Measurements from ENCODE around the gene ATP8A1. TPM values are rescaled to one million over a fixed set of nuclear protein-coding genes. Genes with fewer than 3 reads are reported as not detected.

Gene ATP8A1
- total RNA-seq, 1 donor from 2014 or later = 39.7 TPM

DNA sequence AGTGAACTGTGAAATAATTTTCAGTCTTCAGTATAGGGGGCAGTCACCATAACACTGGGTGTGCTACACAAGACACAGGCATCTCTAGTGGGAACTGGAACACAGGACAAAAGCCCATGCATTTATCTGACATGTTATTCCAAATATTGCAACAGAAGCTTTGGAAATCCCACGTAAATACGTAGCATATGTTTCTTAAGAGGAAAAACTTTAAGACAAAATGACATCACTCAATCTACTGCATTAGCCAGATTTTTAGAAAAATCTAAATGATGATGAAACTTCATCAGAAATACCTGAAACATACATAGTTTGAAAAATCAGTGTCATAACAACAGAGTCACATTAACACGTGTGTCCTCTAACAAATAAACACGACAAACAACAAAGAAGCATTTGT, 245.1 kb downstream of the ATP8A1 start:
- Histone ChIP-seq H3K27me3 (ENCODE audit: control insufficient read depth in 3 of 3, insufficient read depth in 3 of 3, low read length in 3 of 3) (no peaks in the 10 kb centered on the region), H3K9me3 (ENCODE audit: control insufficient read depth in 3 of 3, low read length in 3 of 3) (no peaks in the 10 kb centered on the region), H3K4me3 (ENCODE audit: low read length in 3 of 3) (no peak overlapping the region), H3K4me1 (ENCODE audit: control insufficient read depth in 3 of 3, insufficient read depth in 3 of 3, low read length in 3 of 3) (no peaks in the 10 kb centered on the region), H3K36me3 (ENCODE audit: control insufficient read depth in 3 of 3, insufficient read depth in 3 of 3, low read length in 3 of 3) (peaks cover 0 to 8% (median 6%) of the 10 kb centered on the region in 3 donors), H3K27ac (ENCODE audit: low read depth, low read length) (no peak overlapping the region), H3K9ac (ENCODE audit: low read depth in 1 of 3, low read length in 3 of 3) (no peak overlapping the region)

DNA sequence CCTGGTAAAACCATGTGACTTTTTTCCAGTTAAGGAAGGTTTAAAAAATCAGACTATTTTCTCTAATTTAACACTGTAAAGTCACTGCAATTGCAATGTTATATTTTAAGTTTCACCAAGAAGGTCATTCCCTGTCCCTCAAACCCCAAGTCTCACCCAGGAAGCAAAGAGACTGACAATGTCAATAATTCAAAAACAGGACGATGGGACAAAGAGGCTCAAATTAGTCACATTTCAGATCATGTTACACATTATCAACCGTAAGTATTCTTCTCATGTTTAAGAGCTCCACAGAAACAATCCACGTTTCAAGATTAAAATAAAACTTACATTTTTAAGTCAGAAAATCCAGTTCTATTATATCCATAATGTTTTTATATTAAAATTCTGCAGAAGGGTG, 246.5 kb downstream of the ATP8A1 start:
- H3K27ac ChIP-seq (ENCODE audit: low read depth, low read length) = no peak overlapping the region
- H3K4me1 ChIP-seq (ENCODE audit: control insufficient read depth in 3 of 3, insufficient read depth in 3 of 3, low read length in 3 of 3) = no peaks in the 10 kb centered on the region
- peaks cover 0 to 8% (median 6%) of the 10 kb centered on the region in 3 donors for H3K36me3 ChIP-seq (ENCODE audit: control insufficient read depth in 3 of 3, insufficient read depth in 3 of 3, low read length in 3 of 3)
- no peaks in the 10 kb centered on the region for H3K27me3 ChIP-seq (ENCODE audit: control insufficient read depth in 3 of 3, insufficient read depth in 3 of 3, low read length in 3 of 3)
- H3K9me3 ChIP-seq (ENCODE audit: control insufficient read depth in 3 of 3, low read length in 3 of 3) = no peaks in the 10 kb centered on the region
- H3K4me3 ChIP-seq (ENCODE audit: low read length in 3 of 3) = no peak overlapping the region
- no peak overlapping the region for H3K9ac ChIP-seq (ENCODE audit: low read depth in 1 of 3, low read length in 3 of 3)

DNA sequence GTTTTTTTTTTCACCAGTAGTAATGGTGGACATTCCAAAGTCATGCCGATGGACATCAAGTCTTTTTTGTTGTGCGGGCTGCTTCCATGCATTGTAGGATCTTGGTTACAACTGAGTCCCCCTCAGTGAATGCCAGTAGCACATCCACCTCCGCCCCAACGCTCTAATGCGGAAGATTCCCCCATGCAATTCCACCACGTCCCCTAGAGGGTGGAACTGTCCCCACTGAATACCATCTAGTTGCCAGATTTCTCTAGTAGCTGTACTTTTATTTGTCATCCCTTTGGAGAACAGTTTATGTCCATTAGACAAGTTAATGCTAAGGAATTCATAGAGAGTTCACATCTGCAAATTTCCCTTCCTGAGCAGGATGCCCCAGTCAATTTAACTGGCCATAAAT, 252.9 kb downstream of the ATP8A1 start:
- Histone ChIP-seq H3K36me3 (ENCODE audit: control insufficient read depth in 3 of 3, insufficient read depth in 3 of 3, low read length in 3 of 3) (no peaks in the 10 kb centered on the region), H3K27ac (ENCODE audit: low read depth, low read length) (no peak overlapping the region), H3K4me3 (ENCODE audit: low read length in 3 of 3) (no peak overlapping the region), H3K27me3 (ENCODE audit: control insufficient read depth in 3 of 3, insufficient read depth in 3 of 3, low read length in 3 of 3) (peaks cover 16 to 22% (median 22%) of the 10 kb centered on the region in 3 donors), H3K9ac (ENCODE audit: low read depth in 1 of 3, low read length in 3 of 3) (no peak overlapping the region), H3K4me1 (ENCODE audit: control insufficient read depth in 3 of 3, insufficient read depth in 3 of 3, low read length in 3 of 3) (peaks cover 0 to 5% (median 0%) of the 10 kb centered on the region in 3 donors), H3K9me3 (ENCODE audit: control insufficient read depth in 3 of 3, low read length in 3 of 3) (no peaks in the 10 kb centered on the region)

DNA sequence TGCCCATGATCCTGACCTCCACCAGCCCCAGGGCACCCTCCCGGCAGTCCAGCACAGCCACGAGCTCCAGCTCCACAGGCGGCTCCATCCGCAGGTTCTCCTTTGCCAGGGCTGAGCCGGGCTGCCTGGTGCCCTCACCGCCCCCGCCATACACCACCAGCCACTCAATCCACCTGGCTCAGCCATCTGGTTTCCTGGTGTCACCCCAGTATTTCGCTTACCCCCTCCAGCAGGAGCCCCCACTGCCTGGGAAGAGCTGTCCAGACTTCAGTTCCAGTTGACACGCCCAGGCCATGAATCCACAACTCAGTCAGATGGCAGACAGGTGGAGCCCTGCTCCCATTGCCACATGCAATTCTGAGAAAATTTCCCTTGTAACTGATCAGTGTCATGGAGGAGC, 255.7 kb downstream of the ATP8A1 start:
- no peak overlapping the region for H3K27ac ChIP-seq (ENCODE audit: low read depth, low read length)

DNA sequence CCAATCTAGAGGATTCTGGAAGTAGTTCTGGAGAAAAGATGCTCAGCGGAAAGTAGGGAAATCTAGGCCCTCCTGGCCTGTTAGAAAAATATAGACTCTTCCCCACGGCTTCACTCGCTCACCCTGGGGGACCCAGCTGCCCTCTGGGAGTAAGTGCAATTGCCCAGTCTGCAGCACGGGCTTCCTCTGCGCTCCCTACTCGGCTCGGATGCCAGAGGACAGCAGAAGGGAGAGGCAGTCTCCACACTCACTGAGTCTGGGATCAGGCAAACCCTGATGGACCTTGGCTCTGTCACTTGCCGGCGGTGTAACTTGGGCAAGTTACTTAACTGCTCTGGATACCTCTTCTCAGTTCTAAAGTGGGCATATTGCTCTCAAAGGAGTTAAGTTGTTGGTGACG, 257.5 kb downstream of the ATP8A1 start:
- Histone ChIP-seq H3K27ac (ENCODE audit: low read depth, low read length) (no peak overlapping the region), H3K36me3 (ENCODE audit: control insufficient read depth in 3 of 3, insufficient read depth in 3 of 3, low read length in 3 of 3) (no peaks in the 10 kb centered on the region), H3K4me3 (ENCODE audit: low read length in 3 of 3) (peak overlapping the region in 2 of 3 donors; percentile 68 to 70), H3K4me1 (ENCODE audit: control insufficient read depth in 3 of 3, insufficient read depth in 3 of 3, low read length in 3 of 3) (peaks cover 14 to 23% (median 21%) of the 10 kb centered on the region in 3 donors), H3K9ac (ENCODE audit: low read depth in 1 of 3, low read length in 3 of 3) (no peak overlapping the region), H3K9me3 (ENCODE audit: control insufficient read depth in 3 of 3, low read length in 3 of 3) (no peaks in the 10 kb centered on the region), H3K27me3 (ENCODE audit: control insufficient read depth in 3 of 3, insufficient read depth in 3 of 3, low read length in 3 of 3) (peaks cover 44 to 48% (median 47%) of the 10 kb centered on the region in 3 donors)

More for the DNA sequence above, 255.7 kb downstream of the ATP8A1 start:
- H3K4me1 ChIP-seq (ENCODE audit: control insufficient read depth in 3 of 3, insufficient read depth in 3 of 3, low read length in 3 of 3) = peaks cover 14 to 23% (median 21%) of the 10 kb centered on the region in 3 donors
- H3K9ac ChIP-seq (ENCODE audit: low read depth in 1 of 3, low read length in 3 of 3) = no peak overlapping the region
- no peaks in the 10 kb centered on the region for H3K9me3 ChIP-seq (ENCODE audit: control insufficient read depth in 3 of 3, low read length in 3 of 3)
- H3K27me3 ChIP-seq (ENCODE audit: control insufficient read depth in 3 of 3, insufficient read depth in 3 of 3, low read length in 3 of 3) = peaks cover 42 to 48% (median 46%) of the 10 kb centered on the region in 3 donors
- H3K36me3 ChIP-seq (ENCODE audit: control insufficient read depth in 3 of 3, insufficient read depth in 3 of 3, low read length in 3 of 3) = no peaks in the 10 kb centered on the region
- H3K4me3 ChIP-seq (ENCODE audit: low read length in 3 of 3) = no peak overlapping the region

DNA sequence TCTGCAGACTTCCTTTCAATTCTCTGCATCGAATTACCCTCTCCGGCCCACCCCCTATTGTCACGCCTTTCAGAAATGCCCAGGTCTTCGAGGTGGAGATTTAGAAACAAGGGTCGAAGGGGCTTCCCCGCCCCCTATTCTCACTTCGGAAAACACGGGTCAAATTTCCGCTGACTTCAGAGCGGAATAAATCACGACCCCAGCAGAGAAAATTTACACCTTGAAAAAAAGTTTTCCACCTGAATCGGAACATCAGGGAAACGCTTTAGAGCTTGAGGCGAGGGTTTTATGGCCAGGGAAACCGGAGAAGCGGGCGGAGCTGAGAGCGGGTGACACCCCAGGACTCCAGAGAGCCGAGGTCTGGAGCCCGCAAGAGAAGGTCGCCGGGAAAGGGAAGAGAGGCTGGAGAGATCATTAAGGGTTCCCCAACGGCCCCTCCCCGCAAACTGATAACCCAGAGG, 258.0 kb downstream of the ATP8A1 start:
- H3K27me3 ChIP-seq (ENCODE audit: control insufficient read depth in 3 of 3, insufficient read depth in 3 of 3, low read length in 3 of 3) = peaks cover 42 to 48% (median 44%) of the 10 kb centered on the region in 3 donors
- H3K4me1 ChIP-seq (ENCODE audit: control insufficient read depth in 3 of 3, insufficient read depth in 3 of 3, low read length in 3 of 3) = peaks cover 14 to 23% (median 21%) of the 10 kb centered on the region in 3 donors
- H3K27ac ChIP-seq (ENCODE audit: low read depth, low read length) = no peak overlapping the region
- peak overlapping the region; percentile 43 to 70 (median 68) for H3K4me3 ChIP-seq (ENCODE audit: low read length in 3 of 3)
- H3K36me3 ChIP-seq (ENCODE audit: control insufficient read depth in 3 of 3, insufficient read depth in 3 of 3, low read length in 3 of 3) = no peaks in the 10 kb centered on the region
- peak overlapping the region in 1 of 3 donors; percentile 25 for H3K9ac ChIP-seq (ENCODE audit: low read depth in 1 of 3, low read length in 3 of 3)
- no peaks in the 10 kb centered on the region for H3K9me3 ChIP-seq (ENCODE audit: control insufficient read depth in 3 of 3, low read length in 3 of 3)

DNA sequence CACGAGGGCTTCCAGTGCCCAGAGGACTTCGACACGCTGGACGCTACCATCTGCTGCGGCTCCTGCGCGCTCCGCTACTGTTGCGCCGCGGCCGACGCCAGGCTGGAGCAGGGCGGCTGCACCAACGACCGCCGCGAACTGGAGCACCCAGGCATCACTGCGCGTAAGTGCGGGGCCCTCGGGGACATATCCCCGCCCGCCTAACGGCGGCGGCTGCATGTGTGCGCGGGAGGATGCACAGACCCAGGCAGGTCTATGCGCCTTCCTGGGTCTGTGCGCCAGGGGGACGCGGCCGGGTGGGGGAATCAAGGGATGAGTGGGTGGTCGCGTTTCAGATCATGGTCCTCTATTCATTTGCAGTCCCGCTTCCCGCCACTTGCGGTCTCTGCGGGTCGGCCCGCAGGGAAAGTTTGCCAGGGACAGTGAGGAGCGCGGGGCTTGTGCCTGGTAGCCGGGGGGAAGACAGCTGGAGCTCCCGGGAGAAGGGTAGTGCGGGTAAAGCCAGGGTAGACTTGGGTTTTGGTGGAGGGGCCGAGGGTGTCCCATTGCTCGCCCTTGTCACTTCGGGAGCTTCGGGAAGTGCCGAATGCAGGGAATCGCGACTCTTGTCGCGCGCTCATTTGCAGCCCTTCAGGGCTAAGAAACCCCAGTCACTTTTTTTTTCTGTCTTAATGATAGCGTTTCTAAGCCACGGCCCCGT, 258.6 kb downstream of the ATP8A1 start:
- Histone ChIP-seq H3K9me3 (ENCODE audit: control insufficient read depth in 3 of 3, low read length in 3 of 3) (no peaks in the 10 kb centered on the region), H3K27me3 (ENCODE audit: control insufficient read depth in 3 of 3, insufficient read depth in 3 of 3, low read length in 3 of 3) (peaks cover 37 to 48% (median 44%) of the 10 kb centered on the region in 3 donors), H3K36me3 (ENCODE audit: control insufficient read depth in 3 of 3, insufficient read depth in 3 of 3, low read length in 3 of 3) (no peaks in the 10 kb centered on the region), H3K27ac (ENCODE audit: low read depth, low read length) (no peak overlapping the region), H3K4me1 (ENCODE audit: control insufficient read depth in 3 of 3, insufficient read depth in 3 of 3, low read length in 3 of 3) (peaks cover 14 to 23% (median 21%) of the 10 kb centered on the region in 3 donors), H3K9ac (ENCODE audit: low read depth in 1 of 3, low read length in 3 of 3) (peak overlapping the region in 1 of 3 donors; percentile 45), H3K4me3 (ENCODE audit: low read length in 3 of 3) (peak overlapping the region; percentile 62 to 70 (median 68))

DNA sequence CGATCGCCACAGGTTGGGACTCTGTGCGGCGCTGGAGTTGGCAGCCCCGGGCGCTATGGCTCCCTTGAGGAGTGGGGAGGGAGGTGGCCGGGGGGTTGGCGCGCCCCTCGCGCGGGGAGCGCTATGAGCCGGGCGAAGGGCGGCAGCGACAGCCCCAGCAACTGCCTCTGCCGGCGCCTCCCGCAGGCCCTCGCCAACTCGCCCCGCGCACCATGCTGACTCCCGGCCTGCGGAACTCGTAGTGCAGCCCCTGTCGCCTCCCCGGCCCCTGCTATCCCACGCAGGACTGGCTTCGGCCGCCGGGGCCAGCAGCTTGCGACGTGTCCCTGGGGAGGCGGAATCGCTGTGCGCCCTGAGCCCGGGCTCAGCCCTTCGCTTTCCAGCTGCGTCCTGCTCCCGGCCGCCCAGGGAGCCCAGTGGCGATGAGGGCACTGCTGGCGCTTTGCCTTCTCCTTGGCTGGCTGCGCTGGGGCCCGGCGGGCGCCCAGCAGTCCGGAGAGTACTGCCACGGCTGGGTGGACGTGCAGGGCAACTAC, 259.2 kb downstream of the ATP8A1 start:
- Histone ChIP-seq H3K27me3 (ENCODE audit: control insufficient read depth in 3 of 3, insufficient read depth in 3 of 3, low read length in 3 of 3) (peaks cover 37 to 47% (median 44%) of the 10 kb centered on the region in 3 donors), H3K4me1 (ENCODE audit: control insufficient read depth in 3 of 3, insufficient read depth in 3 of 3, low read length in 3 of 3) (peaks cover 14 to 23% (median 21%) of the 10 kb centered on the region in 3 donors), H3K36me3 (ENCODE audit: control insufficient read depth in 3 of 3, insufficient read depth in 3 of 3, low read length in 3 of 3) (no peaks in the 10 kb centered on the region), H3K4me3 (ENCODE audit: low read length in 3 of 3) (peak overlapping the region; percentile 62 to 70 (median 68)), H3K27ac (ENCODE audit: low read depth, low read length) (no peak overlapping the region), H3K9me3 (ENCODE audit: control insufficient read depth in 3 of 3, low read length in 3 of 3) (no peaks in the 10 kb centered on the region), H3K9ac (ENCODE audit: low read depth in 1 of 3, low read length in 3 of 3) (peak overlapping the region in 1 of 3 donors; percentile 45)

DNA sequence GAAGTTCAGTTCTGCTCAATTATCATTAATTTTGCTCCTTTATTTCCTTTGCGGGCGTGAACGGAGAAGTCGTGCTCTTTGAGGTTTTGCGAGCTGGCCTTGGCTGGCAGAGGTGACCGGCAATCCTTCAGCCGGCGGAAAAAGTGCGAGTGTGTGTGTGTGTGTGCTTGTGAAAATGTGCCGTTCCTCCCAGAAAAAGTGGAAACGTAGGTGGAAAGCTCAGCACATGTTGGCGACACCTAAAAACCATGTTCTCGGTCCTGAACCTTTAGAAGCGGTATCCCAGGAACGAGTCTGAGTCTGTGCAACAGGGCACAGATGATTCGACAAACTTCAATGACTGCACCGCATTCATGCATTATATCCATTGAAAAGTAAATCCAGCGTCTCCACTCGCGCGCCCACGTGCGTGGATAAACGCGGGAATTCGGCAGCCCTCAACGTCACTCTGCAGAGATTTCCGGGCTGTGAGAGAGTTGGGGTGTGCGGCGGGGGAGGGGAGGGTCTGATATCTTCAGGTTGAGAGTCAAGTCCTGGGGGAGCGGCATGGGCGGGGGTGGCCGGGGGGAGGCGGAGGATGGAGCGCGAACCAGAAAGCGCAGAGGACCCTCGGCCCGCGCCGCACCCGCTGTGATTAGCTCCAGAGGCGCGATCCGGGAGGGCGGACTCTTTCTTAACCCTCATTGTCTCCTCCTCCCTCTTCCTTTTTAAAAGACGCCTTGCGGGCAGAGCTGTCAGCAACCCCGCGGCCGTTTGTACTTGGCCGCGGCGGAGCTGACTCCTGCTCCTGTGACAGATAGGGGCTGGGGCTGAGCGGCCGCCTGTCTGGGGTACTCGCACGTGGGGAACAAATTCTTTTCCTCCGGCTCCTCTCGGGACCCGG, 259.9 kb downstream of the ATP8A1 start, which contains the start of gene SHISA3:
SHISA3 (plus strand) TSS at position 737 of the 883 bp plus-strand sequence. CDS start 569 bp downstream, outside the sequence.
- peaks cover 14 to 23% (median 21%) of the 10 kb centered on the region in 3 donors for H3K4me1 ChIP-seq (ENCODE audit: control insufficient read depth in 3 of 3, insufficient read depth in 3 of 3, low read length in 3 of 3)
- H3K36me3 ChIP-seq (ENCODE audit: control insufficient read depth in 3 of 3, insufficient read depth in 3 of 3, low read length in 3 of 3) = no peaks in the 10 kb centered on the region
- H3K9me3 ChIP-seq (ENCODE audit: control insufficient read depth in 3 of 3, low read length in 3 of 3) = no peaks in the 10 kb centered on the region
- H3K27me3 ChIP-seq (ENCODE audit: control insufficient read depth in 3 of 3, insufficient read depth in 3 of 3, low read length in 3 of 3) = peaks cover 37 to 45% (median 42%) of the 10 kb centered on the region in 3 donors
- peak within 1 kb of the TSS; percentile 62 to 70 (median 68) for H3K4me3 ChIP-seq (ENCODE audit: low read length in 3 of 3)
- peak within 1 kb of the TSS in 1 of 3 donors; percentile 45 for H3K9ac ChIP-seq (ENCODE audit: low read depth in 1 of 3, low read length in 3 of 3)
- no peak within 1 kb of the TSS for H3K27ac ChIP-seq (ENCODE audit: low read depth, low read length)
